Activated B cell treated with CpG ODN at 0.5 μM for 24 hours (primary cell): Measurements from ENCODE around the gene AK4. TPM values are rescaled to one million over a fixed set of nuclear protein-coding genes. Genes with fewer than 3 reads are reported as not detected.

Experiments
- ATAC-seq: fragments of 200-7000 bp; cut with Tn5 transposase; one replicate; pipeline ENCODE4 v1.10.0; 2021; ENCODE audit warnings: low read depth, mild to moderate bottlenecking, moderate library complexity
- CTCF ChIA-PET: fragments of 350-600 bp; sonication (Branson Sonifier 250); formaldehyde crosslinking; loops from one replicate; lab custom pipeline; 2021; ENCODE audit warnings: antibody characterized with exemption; lab: Charles Lee
- POLR2A ChIA-PET: fragments of 350-600 bp; sonication (Branson Sonifier 250); formaldehyde crosslinking; loops from one replicate; lab custom pipeline; 2021; ENCODE audit warnings: antibody characterized with exemption; lab: Charles Lee
- DNase-seq: peaks from one replicate; pipeline ENCODE4 v3.0.0; 2022
- H3K27ac Mint-ChIP-seq: one replicate; pipeline ENCODE4 v1.8.0; 2020; ENCODE audit warnings: mixed read lengths
- H3K27me3 Mint-ChIP-seq: one replicate; pipeline ENCODE4 v1.8.0; 2021; ENCODE audit warnings: mixed read lengths
- H3K36me3 Mint-ChIP-seq: one replicate; pipeline ENCODE4 v1.8.0; 2021; ENCODE audit warnings: low read depth, mixed read lengths
- H3K4me1 Mint-ChIP-seq: one replicate; pipeline ENCODE4 v1.8.0; 2021; ENCODE audit warnings: mixed read lengths
- H3K4me3 Mint-ChIP-seq: one replicate; pipeline ENCODE4 v1.8.0; 2020; ENCODE audit warnings: mild to moderate bottlenecking, mixed read lengths
- H3K9me3 Mint-ChIP-seq: one replicate; pipeline ENCODE4 v1.8.0; 2020; ENCODE audit warnings: mixed read lengths
- intact Hi-C: fragments of 100-400 bp; cut with micrococcal nuclease; formaldehyde crosslinking; loops from one replicate; pipeline ENCODE4 v1.15.1; 2024
- total RNA-seq: library from RNA; stranded (reverse); gene quantifications from 2 replicates; pipeline ENCODE4 v1.2.3, GENCODE V29; 2022
- TF ChIP-seq, protein P1 (sequence below): fragments of 200-600 bp; IDR thresholded peaks from one replicate; pipeline ENCODE4 v1.8.0; 2022; ENCODE audit warnings: antibody characterized with exemption, mild to moderate bottlenecking

Gene AK4
- total RNA-seq, 1 donor from 2014 or later, result 1.8 TPM

DNA sequence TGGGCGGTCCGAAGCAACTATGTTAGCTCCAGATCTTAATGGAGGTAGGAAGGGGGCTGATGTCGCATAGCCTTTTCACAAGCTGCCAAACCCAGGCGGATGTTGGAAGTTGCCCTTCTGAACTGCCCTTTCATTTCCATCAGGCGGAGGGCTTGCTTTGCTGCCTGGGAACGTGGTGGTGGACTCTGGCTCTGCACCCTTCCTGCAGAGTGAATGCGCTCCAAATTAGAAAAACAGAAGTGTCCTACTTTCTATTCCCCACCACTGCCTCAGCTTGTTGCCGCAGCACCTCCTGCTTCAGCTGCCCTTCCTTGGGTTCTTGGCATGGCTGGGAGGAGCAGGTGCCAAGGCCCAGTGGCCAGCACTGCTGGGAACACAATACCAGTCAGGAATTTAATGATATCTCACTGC, 60.6 kb downstream of the AK4 start:
- CTCF ChIA-PET, result interaction anchor here (0.9 to 1.6 kb wide), 8 partner anchors 12 to 479 kb away, joined by 3 to 9 read pairs (median 4); no protein-coding TSS in a partner anchor
- Mint-ChIP-seq H3K36me3 (no peaks in the 10 kb centered on the region), H3K27me3 (no peaks in the 10 kb centered on the region), H3K4me3 (no peak overlapping the region), H3K27ac (no peak overlapping the region), H3K4me1 (peaks cover 5% of the 10 kb centered on the region), H3K9me3 (no peaks in the 10 kb centered on the region)
- intact Hi-C loops, result loop anchor here (5.0 kb wide), 1 partner anchor 941 kb away; no protein-coding TSS in a partner anchor
- POLR2A ChIA-PET, result no interaction called here
- DNase-seq (no peak), ATAC-seq (no peak)
- TF ChIP-seq, protein P1, sequence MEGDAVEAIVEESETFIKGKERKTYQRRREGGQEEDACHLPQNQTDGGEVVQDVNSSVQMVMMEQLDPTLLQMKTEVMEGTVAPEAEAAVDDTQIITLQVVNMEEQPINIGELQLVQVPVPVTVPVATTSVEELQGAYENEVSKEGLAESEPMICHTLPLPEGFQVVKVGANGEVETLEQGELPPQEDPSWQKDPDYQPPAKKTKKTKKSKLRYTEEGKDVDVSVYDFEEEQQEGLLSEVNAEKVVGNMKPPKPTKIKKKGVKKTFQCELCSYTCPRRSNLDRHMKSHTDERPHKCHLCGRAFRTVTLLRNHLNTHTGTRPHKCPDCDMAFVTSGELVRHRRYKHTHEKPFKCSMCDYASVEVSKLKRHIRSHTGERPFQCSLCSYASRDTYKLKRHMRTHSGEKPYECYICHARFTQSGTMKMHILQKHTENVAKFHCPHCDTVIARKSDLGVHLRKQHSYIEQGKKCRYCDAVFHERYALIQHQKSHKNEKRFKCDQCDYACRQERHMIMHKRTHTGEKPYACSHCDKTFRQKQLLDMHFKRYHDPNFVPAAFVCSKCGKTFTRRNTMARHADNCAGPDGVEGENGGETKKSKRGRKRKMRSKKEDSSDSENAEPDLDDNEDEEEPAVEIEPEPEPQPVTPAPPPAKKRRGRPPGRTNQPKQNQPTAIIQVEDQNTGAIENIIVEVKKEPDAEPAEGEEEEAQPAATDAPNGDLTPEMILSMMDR, result no peak

DNA sequence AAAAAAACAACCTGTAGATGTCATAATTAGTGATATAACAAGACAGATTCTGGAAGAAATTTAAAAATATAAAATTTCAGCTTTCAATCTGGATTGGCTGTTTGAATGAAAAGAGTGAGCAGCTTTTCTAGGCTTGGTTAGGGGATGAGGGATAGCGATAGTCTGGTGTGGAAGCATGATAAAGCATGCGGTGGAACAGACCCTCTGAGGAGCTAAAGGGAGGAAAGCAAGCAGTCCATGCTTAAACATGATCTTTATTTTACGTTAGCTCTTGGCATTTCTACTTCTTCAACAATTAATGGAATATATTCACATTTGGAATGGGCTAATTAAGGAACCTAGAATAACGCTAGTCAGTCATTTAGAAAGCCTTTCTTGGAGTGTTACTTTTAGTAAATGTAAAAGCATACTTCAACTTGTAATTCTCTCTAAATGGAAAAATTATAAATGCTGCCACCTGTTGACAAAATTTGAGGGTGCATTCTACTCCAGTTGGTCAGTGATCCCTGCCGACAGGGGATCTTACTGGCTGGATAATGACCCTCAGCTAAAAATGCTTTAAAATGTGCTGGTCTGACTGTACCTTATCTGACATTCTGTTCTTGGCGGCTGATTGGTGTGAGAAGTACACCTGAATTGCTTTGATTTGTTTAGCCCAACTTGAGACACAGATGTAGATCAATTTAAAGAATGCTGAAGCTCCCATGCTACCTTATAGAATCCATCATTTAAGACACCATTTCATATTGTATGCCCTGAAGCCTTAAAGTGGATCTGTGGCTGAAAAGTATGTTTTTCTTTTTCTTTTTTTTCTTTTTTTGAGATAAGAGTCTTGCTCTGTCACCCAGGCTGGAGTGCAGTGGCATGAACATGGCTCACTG, 61.2 kb downstream of the AK4 start:
- intact Hi-C loops, result loop anchor here (1.0 to 5.0 kb wide), 2 partner anchors 149 to 942 kb away; no protein-coding TSS in a partner anchor
- H3K27ac Mint-ChIP-seq, result no peak overlapping the region

DNA sequence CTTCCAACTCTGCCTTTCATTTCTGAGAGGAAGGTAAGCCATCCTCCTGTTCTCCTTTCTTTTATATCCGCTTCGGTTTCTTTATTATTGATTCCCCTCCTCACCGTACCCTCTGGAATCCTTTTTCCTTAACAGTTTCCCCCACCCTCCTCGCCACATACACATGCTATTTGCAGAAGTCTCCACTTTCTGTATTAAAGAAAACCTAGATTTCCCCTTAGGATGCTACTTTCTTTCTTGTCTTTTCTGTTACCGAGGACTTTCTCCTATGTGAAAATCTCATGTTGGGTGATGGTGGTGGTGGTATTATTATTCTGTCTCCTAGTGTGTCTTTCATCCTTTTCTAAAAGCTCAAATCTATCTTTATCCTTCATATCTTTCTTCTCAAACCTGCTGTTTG, 62.3 kb downstream of the AK4 start:
- no peaks in the 10 kb centered on the region for H3K9me3 Mint-ChIP-seq
- ChIA-PET POLR2A (interaction anchor here (0.6 kb wide), 1 partner anchor 788 kb away, joined by 3 read pairs; no protein-coding TSS in a partner anchor), CTCF (no interaction called here)
- H3K4me1 Mint-ChIP-seq, result peaks cover 5% of the 10 kb centered on the region
- TF ChIP-seq, protein P1, result no peak
- no peak overlapping the region for H3K4me3 Mint-ChIP-seq
- DNase-seq, result no peak
- no peaks in the 10 kb centered on the region for H3K27me3 Mint-ChIP-seq
- intact Hi-C loops, result no loop called here
- H3K36me3 Mint-ChIP-seq, result no peaks in the 10 kb centered on the region
- H3K27ac Mint-ChIP-seq, result no peak overlapping the region
- no peak for ATAC-seq

More for the DNA sequence above, 61.2 kb downstream of the AK4 start:
- no peak for DNase-seq
- Mint-ChIP-seq H3K4me3 (no peak overlapping the region), H3K27me3 (no peaks in the 10 kb centered on the region), H3K4me1 (peaks cover 5% of the 10 kb centered on the region), H3K9me3 (no peaks in the 10 kb centered on the region), H3K36me3 (no peaks in the 10 kb centered on the region)
- POLR2A ChIA-PET, result interaction anchor here (0.5 kb wide), 1 partner anchor 208 kb away, joined by 3 read pairs; no protein-coding TSS in a partner anchor
- CTCF ChIA-PET, result interaction anchor here (0.6 to 1.6 kb wide), 9 partner anchors 23 to 478 kb away, joined by 3 to 9 read pairs (median 4); no protein-coding TSS in a partner anchor
- TF ChIP-seq, protein P1, result no peak
- no peak for ATAC-seq

DNA sequence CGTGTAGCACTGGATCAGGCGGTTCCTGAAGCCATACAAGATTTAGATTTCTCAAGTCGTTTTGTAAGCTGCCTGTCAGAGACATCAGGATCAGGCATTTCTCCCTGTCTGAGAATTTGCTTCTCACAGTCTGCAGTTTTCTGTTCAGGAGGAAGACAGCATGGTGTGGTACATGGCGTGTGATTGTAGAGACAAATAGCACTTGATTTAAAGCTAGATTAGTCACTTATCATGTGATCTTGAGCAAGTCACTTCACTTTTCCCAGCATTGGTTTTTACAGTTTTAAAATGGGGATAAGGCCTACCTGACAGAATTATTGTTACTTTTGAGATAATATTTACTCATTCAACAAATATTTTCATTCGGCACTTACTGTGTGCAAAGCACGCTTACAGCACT, 63.3 kb downstream of the AK4 start:
- H3K9me3 Mint-ChIP-seq, result no peaks in the 10 kb centered on the region
- POLR2A ChIA-PET, result no interaction called here
- TF ChIP-seq, protein P1, result no peak
- intact Hi-C loops, result no loop called here
- H3K4me1 Mint-ChIP-seq, result peaks cover 9% of the 10 kb centered on the region
- H3K4me3 Mint-ChIP-seq, result no peak overlapping the region
- CTCF ChIA-PET, result no interaction called here
- peaks cover 1% of the 10 kb centered on the region for H3K27me3 Mint-ChIP-seq
- H3K27ac Mint-ChIP-seq, result no peak overlapping the region
- no peak for ATAC-seq
- DNase-seq, result no peak
- H3K36me3 Mint-ChIP-seq, result no peaks in the 10 kb centered on the region
